Fibroblast of lung (primary cell): Measurements from ENCODE around the gene MBD5.

Source experiments
- EZH2 ChIP-seq: IDR thresholded peaks from 2 replicates; pipeline ENCODE4 v1.5.1; 2012; ENCODE audit warnings: low read length, control low read depth, mild to moderate bottlenecking; ENCODE audit errors: missing control alignments
- TF ChIP-seq, protein P1 (sequence below), 2 donors: IDR thresholded peaks in 1 of 2; conservative IDR thresholded peaks in 1 of 2; 1 replicate in 1 of 2; 2 replicates in 1 of 2; pipeline ENCODE4 v1.5.1; 2011 to 2012; ENCODE audit warnings: low read length in 2 of 2, control low read depth in 1 of 2, inconsistent platforms in 1 of 2, low read depth in 1 of 2, mild to moderate bottlenecking in 1 of 2

- TF ChIP-seq, protein P1, sequence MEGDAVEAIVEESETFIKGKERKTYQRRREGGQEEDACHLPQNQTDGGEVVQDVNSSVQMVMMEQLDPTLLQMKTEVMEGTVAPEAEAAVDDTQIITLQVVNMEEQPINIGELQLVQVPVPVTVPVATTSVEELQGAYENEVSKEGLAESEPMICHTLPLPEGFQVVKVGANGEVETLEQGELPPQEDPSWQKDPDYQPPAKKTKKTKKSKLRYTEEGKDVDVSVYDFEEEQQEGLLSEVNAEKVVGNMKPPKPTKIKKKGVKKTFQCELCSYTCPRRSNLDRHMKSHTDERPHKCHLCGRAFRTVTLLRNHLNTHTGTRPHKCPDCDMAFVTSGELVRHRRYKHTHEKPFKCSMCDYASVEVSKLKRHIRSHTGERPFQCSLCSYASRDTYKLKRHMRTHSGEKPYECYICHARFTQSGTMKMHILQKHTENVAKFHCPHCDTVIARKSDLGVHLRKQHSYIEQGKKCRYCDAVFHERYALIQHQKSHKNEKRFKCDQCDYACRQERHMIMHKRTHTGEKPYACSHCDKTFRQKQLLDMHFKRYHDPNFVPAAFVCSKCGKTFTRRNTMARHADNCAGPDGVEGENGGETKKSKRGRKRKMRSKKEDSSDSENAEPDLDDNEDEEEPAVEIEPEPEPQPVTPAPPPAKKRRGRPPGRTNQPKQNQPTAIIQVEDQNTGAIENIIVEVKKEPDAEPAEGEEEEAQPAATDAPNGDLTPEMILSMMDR (conservative IDR thresholded peaks at IDR 0.05 in 1 of 2, IDR thresholded peaks at IDR 0.05 in 1 of 2; ENCODE audit: low read depth in 1 of 2, low read length in 2 of 2), result no peak
- no peak for TF ChIP-seq EZH2
Measured at GRCh38 chr2:148165975-148166374, 145.1 kb downstream of the MBD5 start.
